ENCODE data around the gene DENND1C.

The DENND1C gene

DNA sequence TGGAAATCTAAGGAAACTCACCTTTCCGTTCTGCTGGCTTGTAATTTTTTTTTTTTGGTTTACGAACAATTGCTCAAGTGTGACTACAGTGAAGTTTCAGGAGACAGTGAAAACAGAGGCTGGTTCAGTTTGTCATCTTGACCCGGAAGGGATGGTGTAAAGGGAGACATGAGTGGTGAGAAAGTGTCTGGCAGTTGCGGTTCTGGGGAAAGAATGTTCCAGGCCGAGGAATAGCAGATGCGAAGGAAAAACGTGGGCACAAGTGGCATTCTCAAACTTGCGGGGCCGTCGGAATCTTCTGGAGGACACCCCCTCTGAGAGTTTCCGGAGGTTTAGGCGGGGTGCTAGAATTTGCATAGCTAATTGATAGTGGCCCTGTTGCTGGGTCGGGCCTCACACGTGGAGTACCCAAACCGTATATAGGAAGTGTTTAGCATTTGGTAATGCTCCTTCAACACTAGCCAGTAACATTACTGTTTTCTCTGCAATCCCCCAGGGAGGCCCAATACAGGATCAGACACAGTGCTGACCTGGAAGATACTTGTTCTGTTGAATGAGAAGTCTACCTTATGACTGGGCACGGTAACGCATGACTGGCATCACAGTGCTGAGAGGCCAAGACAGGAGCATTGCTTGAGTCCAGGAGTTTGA is 46.4 kb upstream of the DENND1C start:
- H3K36me3 ChIP-seq = no peaks in the 10 kb centered on the region

DNA sequence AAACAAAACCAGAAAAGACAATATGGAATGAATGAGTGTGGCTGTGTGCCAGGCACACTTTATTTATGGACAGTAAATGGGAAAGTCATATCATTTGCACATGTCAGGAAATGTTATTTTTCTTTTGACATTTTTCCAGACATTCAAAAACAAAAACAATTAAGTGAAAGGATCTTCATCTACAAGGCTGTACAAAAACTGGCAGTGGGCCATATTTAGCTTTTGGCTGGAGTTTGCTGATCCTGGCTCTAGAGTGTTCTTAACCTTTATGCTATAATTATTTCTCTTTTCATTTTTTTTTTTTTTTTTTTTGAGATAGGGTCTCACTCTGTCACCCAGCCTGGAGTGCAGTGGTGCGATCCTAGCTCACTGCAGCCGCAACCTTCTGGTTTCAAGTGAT is 42.7 kb upstream of the DENND1C start:
- DNase-seq = no peak
- H3K27me3 ChIP-seq (ENCODE audit: insufficient read depth, low read depth, severe bottlenecking) = no peaks in the 10 kb centered on the region
- TF ChIP-seq, protein P1, sequence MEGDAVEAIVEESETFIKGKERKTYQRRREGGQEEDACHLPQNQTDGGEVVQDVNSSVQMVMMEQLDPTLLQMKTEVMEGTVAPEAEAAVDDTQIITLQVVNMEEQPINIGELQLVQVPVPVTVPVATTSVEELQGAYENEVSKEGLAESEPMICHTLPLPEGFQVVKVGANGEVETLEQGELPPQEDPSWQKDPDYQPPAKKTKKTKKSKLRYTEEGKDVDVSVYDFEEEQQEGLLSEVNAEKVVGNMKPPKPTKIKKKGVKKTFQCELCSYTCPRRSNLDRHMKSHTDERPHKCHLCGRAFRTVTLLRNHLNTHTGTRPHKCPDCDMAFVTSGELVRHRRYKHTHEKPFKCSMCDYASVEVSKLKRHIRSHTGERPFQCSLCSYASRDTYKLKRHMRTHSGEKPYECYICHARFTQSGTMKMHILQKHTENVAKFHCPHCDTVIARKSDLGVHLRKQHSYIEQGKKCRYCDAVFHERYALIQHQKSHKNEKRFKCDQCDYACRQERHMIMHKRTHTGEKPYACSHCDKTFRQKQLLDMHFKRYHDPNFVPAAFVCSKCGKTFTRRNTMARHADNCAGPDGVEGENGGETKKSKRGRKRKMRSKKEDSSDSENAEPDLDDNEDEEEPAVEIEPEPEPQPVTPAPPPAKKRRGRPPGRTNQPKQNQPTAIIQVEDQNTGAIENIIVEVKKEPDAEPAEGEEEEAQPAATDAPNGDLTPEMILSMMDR (IDR thresholded peaks at IDR 0.05; ENCODE audit: low read depth, low read length) = no peak
- H3K27ac ChIP-seq = no peak overlapping the region
- H3K4me3 ChIP-seq (ENCODE audit: low read depth, low read length) = no peak overlapping the region
- no peaks in the 10 kb centered on the region for H3K9me3 ChIP-seq (ENCODE audit: severe bottlenecking)
- H3K36me3 ChIP-seq = no peaks in the 10 kb centered on the region

More for the DNA sequence above, 46.4 kb upstream of the DENND1C start:
- no peak for DNase-seq
- Histone ChIP-seq H3K27ac (no peak overlapping the region), H3K9me3 (ENCODE audit: severe bottlenecking) (no peaks in the 10 kb centered on the region), H3K4me3 (ENCODE audit: low read depth, low read length) (no peak overlapping the region), H3K27me3 (ENCODE audit: insufficient read depth, low read depth, severe bottlenecking) (no peaks in the 10 kb centered on the region)
- TF ChIP-seq, protein P1 (IDR thresholded peaks at IDR 0.05; ENCODE audit: low read depth, low read length) = no peak

DNA sequence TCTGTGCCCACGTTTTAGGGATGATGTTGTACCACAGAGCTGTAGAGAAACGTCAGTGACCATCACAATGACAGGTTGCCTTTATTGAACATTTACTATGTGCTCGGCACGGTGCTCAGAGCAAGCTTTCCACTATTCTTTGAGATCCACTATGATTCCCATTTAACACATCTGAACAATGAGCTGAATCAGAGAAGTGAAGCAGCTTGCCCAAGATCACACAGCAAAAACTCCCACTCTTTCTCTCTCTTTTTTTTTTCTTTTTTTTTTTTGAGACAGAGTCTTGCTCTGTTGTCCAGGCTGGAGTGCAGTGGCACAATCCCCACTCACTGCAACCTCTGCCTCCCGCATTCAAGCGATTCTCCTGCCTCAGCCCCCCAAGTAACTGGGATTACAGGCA is 41.1 kb upstream of the DENND1C start:
- no peaks in the 10 kb centered on the region for H3K9me3 ChIP-seq (ENCODE audit: severe bottlenecking)
- TF ChIP-seq, protein P1 (IDR thresholded peaks at IDR 0.05; ENCODE audit: low read depth, low read length) = no peak
- no peaks in the 10 kb centered on the region for H3K36me3 ChIP-seq
- no peak overlapping the region for H3K27ac ChIP-seq
- no peak overlapping the region for H3K4me3 ChIP-seq (ENCODE audit: low read depth, low read length)
- H3K27me3 ChIP-seq (ENCODE audit: insufficient read depth, low read depth, severe bottlenecking) = no peaks in the 10 kb centered on the region
- DNase-seq = no peak

DNA sequence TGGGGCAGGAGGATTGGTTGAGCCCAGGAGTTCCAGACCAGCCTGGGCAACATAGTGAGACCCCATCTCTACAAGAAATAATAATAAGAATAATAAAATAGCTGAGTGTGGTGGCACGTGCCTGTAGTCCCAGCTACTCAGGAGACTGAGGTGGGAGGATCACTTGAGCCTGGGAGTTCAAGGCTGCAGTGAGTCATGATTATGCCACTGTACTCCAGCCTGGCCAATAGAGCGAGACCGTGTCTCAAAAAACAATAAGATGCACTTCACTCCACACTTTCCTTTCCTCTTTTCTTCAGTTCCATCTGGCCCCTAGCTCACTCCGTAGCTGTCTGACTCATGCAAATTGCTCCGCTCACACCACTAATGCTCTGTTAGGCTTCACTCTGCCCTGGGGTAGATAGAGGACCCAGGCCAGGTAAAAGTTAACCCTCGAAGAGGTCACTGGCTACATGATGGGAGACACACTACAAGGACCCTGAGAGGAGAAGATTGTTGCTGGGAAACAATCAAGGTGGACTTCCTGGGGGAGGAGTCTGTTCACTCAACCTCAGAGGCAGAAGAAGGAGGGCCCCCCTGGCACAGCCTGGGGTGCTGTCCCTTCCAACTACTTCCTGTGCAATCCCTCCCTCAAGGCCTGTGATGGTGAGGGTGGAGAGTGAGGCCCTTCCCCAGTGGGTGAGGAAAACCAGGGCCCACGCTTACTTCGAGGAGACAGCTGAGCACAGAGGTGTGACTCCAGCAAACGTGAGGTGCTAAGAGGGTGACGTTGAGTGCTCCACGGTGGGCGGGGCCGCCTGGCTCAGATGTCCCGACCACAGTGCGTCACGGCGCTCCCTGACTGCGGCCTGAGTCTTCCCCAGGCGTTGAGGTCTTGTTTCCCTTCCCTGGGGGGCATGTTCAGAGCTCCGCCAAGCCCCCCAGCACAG is 40.4 kb upstream of the DENND1C start:
- Histone ChIP-seq H3K9me3 (ENCODE audit: severe bottlenecking) (no peaks in the 10 kb centered on the region), H3K36me3 (no peaks in the 10 kb centered on the region), H3K4me3 (ENCODE audit: low read depth, low read length) (no peak overlapping the region), H3K27me3 (ENCODE audit: insufficient read depth, low read depth, severe bottlenecking) (no peaks in the 10 kb centered on the region), H3K27ac (no peak overlapping the region)
- no peak for DNase-seq
- TF ChIP-seq, protein P1 (IDR thresholded peaks at IDR 0.05; ENCODE audit: low read depth, low read length) = no peak

DNA sequence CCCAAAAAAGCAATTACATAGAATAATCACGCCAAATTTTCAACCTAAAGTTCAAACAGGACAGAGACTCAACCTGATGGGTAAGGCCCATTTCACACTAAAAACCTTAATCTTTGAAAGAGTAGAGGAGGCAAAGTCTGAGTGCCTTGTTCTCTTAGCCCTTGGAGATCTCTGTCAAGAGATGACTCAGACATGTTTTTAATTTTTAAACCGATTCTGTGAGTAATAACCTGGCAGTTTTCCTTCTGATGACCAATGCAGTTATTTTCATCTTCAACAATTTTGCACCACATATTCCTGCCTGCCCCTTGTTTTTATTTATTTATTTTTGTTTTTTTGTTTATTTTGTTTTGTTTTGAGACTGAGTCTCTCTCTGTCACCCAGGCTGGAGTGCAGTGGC is 37.7 kb upstream of the DENND1C start:
- TF ChIP-seq, protein P1 (IDR thresholded peaks at IDR 0.05; ENCODE audit: low read depth, low read length) = no peak
- no peaks in the 10 kb centered on the region for H3K36me3 ChIP-seq
- no peaks in the 10 kb centered on the region for H3K9me3 ChIP-seq (ENCODE audit: severe bottlenecking)
- H3K27me3 ChIP-seq (ENCODE audit: insufficient read depth, low read depth, severe bottlenecking) = no peaks in the 10 kb centered on the region
- no peak for DNase-seq
- H3K4me3 ChIP-seq (ENCODE audit: low read depth, low read length) = no peak overlapping the region
- no peak overlapping the region for H3K27ac ChIP-seq

Data from WERI-Rb-1 (cell line).